ENCODE results near the gene DUSP23. TPM values are rescaled to one million over a fixed set of nuclear protein-coding genes. Genes with fewer than 3 reads are reported as not detected.
A peak's percentile ranks its signal among the peaks of the same experiment; 100 is the strongest.

Gene DUSP23
- polyA plus RNA-seq, 1 donor from 2014 or later, result 5.4 TPM

- no peaks in the 10 kb centered on the region for H3K79me2 ChIP-seq (replicated peaks; ENCODE audit: insufficient read depth, low read length)
- TF ChIP-seq POLR2AphosphoS5 (IDR thresholded peaks at IDR 0.05) (no peak), EP300 (conservative IDR thresholded peaks at IDR 0.05; ENCODE audit: poor library complexity, severe bottlenecking) (no peak), TAF1 (IDR thresholded peaks at IDR 0.05; ENCODE audit: low read depth) (no peak), RAD21 (conservative IDR thresholded peaks at IDR 0.05) (no peak), CTCF (IDR thresholded peaks at IDR 0.05; ENCODE audit: poor library complexity, severe bottlenecking) (no peak), EZH2 (IDR thresholded peaks at IDR 0.05; ENCODE audit: borderline replicate concordance, insufficient read depth, low read length, poor library complexity, severe bottlenecking) (no peak), MXI1 (conservative IDR thresholded peaks at IDR 0.05; ENCODE audit: poor library complexity, severe bottlenecking) (no peak), SMC3 (conservative IDR thresholded peaks at IDR 0.05; ENCODE audit: poor library complexity) (no peak)
- TF ChIP-seq, protein P1, sequence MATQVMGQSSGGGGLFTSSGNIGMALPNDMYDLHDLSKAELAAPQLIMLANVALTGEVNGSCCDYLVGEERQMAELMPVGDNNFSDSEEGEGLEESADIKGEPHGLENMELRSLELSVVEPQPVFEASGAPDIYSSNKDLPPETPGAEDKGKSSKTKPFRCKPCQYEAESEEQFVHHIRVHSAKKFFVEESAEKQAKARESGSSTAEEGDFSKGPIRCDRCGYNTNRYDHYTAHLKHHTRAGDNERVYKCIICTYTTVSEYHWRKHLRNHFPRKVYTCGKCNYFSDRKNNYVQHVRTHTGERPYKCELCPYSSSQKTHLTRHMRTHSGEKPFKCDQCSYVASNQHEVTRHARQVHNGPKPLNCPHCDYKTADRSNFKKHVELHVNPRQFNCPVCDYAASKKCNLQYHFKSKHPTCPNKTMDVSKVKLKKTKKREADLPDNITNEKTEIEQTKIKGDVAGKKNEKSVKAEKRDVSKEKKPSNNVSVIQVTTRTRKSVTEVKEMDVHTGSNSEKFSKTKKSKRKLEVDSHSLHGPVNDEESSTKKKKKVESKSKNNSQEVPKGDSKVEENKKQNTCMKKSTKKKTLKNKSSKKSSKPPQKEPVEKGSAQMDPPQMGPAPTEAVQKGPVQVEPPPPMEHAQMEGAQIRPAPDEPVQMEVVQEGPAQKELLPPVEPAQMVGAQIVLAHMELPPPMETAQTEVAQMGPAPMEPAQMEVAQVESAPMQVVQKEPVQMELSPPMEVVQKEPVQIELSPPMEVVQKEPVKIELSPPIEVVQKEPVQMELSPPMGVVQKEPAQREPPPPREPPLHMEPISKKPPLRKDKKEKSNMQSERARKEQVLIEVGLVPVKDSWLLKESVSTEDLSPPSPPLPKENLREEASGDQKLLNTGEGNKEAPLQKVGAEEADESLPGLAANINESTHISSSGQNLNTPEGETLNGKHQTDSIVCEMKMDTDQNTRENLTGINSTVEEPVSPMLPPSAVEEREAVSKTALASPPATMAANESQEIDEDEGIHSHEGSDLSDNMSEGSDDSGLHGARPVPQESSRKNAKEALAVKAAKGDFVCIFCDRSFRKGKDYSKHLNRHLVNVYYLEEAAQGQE (IDR thresholded peaks at IDR 0.05; ENCODE audit: borderline replicate concordance), result no peak
Measured at GRCh38 chr1:159829822-159830465, 49.2 kb downstream of the DUSP23 start.

GRCh38 chr1:159830722-159831121, 50.0 kb downstream of the DUSP23 start:
- Histone ChIP-seq H2AFZ (ENCODE audit: low read depth, low read length) (no peak overlapping the region), H3K4me3 (ENCODE audit: low read length) (peak overlapping the region; percentile 52), H4K20me1 (ENCODE audit: insufficient read depth) (no peaks in the 10 kb centered on the region), H3K27ac (ENCODE audit: low read length) (no peak overlapping the region), H3K9ac (ENCODE audit: low read length) (no peak overlapping the region), H3K79me2 (replicated peaks; ENCODE audit: insufficient read depth, low read length) (no peaks in the 10 kb centered on the region), H3F3A (ENCODE audit: insufficient read depth, low read length, poor library complexity, severe bottlenecking) (no peaks in the 10 kb centered on the region), H3K36me3 (ENCODE audit: insufficient read depth, low read length) (no peaks in the 10 kb centered on the region), H3K9me2 (ENCODE audit: insufficient read depth, low read length) (no peaks in the 10 kb centered on the region), H3K9me3 (ENCODE audit: low read length) (no peaks in the 10 kb centered on the region), H3K4me2 (ENCODE audit: low read length) (no peak overlapping the region), H3K27me3 (ENCODE audit: insufficient read depth, low read depth, low read length) (peaks cover 82% of the 10 kb centered on the region)
- TF ChIP-seq, protein P1 (IDR thresholded peaks at IDR 0.05; ENCODE audit: borderline replicate concordance), result no peak
- TF ChIP-seq RAD21 (conservative IDR thresholded peaks at IDR 0.05) (no peak), SMC3 (conservative IDR thresholded peaks at IDR 0.05; ENCODE audit: poor library complexity) (no peak), EZH2 (IDR thresholded peaks at IDR 0.05; ENCODE audit: borderline replicate concordance, insufficient read depth, low read length, poor library complexity, severe bottlenecking) (no peak), MXI1 (conservative IDR thresholded peaks at IDR 0.05; ENCODE audit: poor library complexity, severe bottlenecking) (no peak), CTCF (IDR thresholded peaks at IDR 0.05; ENCODE audit: poor library complexity, severe bottlenecking) (no peak), EP300 (conservative IDR thresholded peaks at IDR 0.05; ENCODE audit: poor library complexity, severe bottlenecking) (no peak), POLR2AphosphoS5 (IDR thresholded peaks at IDR 0.05) (no peak), TAF1 (IDR thresholded peaks at IDR 0.05; ENCODE audit: low read depth) (no peak)

More at GRCh38 chr1:159829822-159830465, 49.2 kb downstream of the DUSP23 start:
- H3K27ac ChIP-seq (ENCODE audit: low read length), result no peak overlapping the region
- H3K4me2 ChIP-seq (ENCODE audit: low read length), result no peak overlapping the region
- H3K9me3 ChIP-seq (ENCODE audit: low read length), result no peaks in the 10 kb centered on the region
- no peaks in the 10 kb centered on the region for H3F3A ChIP-seq (ENCODE audit: insufficient read depth, low read length, poor library complexity, severe bottlenecking)
- H3K4me3 ChIP-seq (ENCODE audit: low read length), result no peak overlapping the region
- peaks cover 82% of the 10 kb centered on the region for H3K27me3 ChIP-seq (ENCODE audit: insufficient read depth, low read depth, low read length)
- no peak overlapping the region for H2AFZ ChIP-seq (ENCODE audit: low read depth, low read length)
- no peaks in the 10 kb centered on the region for H3K9me2 ChIP-seq (ENCODE audit: insufficient read depth, low read length)
- H3K9ac ChIP-seq (ENCODE audit: low read length), result no peak overlapping the region
- H3K36me3 ChIP-seq (ENCODE audit: insufficient read depth, low read length), result no peaks in the 10 kb centered on the region
- H4K20me1 ChIP-seq (ENCODE audit: insufficient read depth), result no peaks in the 10 kb centered on the region

Data from neural cell (in vitro differentiated cells).